GM12874 (cell line): ENCODE results near the gene NUP98.

ENCODE experiments used
- TF ChIP-seq, protein P1 (sequence below): IDR thresholded peaks from 2 replicates; pipeline ENCODE4 v1.5.1; 2011; ENCODE audit warnings: low read depth, mild to moderate bottlenecking, control low read depth, low read length, moderate library complexity; ENCODE audit not compliant: insufficient read depth

Gene NUP98

GRCh38 chr11:3797329-3798090 is at the start of gene NUP98:
NUP98 (minus strand) TSS chr11:3797554; CDS start chr11:3782117, 15,437 bp downstream.
- TF ChIP-seq, protein P1, sequence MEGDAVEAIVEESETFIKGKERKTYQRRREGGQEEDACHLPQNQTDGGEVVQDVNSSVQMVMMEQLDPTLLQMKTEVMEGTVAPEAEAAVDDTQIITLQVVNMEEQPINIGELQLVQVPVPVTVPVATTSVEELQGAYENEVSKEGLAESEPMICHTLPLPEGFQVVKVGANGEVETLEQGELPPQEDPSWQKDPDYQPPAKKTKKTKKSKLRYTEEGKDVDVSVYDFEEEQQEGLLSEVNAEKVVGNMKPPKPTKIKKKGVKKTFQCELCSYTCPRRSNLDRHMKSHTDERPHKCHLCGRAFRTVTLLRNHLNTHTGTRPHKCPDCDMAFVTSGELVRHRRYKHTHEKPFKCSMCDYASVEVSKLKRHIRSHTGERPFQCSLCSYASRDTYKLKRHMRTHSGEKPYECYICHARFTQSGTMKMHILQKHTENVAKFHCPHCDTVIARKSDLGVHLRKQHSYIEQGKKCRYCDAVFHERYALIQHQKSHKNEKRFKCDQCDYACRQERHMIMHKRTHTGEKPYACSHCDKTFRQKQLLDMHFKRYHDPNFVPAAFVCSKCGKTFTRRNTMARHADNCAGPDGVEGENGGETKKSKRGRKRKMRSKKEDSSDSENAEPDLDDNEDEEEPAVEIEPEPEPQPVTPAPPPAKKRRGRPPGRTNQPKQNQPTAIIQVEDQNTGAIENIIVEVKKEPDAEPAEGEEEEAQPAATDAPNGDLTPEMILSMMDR, result no peak

DNA sequence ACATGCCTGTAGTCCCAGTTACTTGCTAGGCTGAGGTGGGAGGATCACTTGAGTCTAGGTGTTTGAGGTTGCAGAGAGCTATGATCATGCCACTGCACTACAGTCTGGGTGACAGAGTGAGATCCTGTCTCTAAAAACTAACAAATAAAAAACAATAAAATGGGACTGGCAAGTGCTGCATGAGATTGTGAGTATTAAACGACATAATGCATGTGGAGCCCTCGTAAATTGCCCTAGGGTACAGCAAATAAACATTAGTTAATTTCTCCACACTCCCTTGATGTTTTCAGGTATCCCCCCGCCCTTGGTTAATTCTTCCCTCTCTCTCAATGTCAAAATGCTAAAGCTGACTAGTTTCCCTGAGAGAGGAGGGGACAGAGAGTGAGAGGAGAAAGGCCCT is 48.3 kb upstream of the NUP98 start:
- TF ChIP-seq, protein P1, result no peak

DNA sequence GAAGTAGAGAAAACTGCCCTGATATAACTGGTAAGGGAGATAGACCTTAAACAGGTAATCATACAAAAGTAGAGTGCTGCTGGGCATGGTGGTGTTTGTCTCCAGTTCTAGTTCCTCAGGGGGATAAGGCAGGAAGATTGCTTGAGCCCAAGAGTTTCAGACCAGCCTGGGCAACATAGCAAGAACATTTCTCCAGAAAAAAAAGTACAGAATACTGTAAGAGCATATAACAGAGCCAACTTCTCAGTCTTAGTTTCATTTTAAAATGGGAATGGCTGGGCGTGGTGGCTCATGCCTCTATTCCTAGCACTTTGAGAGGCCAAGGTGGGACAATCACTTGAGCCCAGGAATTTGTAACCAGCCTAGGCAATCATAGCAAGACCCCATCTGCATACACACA is 47.9 kb upstream of the NUP98 start:
- TF ChIP-seq, protein P1, result no peak

GRCh38 chr11:3843326-3843725 is 46.0 kb upstream of the NUP98 start:
- TF ChIP-seq, protein P1, result no peak

DNA sequence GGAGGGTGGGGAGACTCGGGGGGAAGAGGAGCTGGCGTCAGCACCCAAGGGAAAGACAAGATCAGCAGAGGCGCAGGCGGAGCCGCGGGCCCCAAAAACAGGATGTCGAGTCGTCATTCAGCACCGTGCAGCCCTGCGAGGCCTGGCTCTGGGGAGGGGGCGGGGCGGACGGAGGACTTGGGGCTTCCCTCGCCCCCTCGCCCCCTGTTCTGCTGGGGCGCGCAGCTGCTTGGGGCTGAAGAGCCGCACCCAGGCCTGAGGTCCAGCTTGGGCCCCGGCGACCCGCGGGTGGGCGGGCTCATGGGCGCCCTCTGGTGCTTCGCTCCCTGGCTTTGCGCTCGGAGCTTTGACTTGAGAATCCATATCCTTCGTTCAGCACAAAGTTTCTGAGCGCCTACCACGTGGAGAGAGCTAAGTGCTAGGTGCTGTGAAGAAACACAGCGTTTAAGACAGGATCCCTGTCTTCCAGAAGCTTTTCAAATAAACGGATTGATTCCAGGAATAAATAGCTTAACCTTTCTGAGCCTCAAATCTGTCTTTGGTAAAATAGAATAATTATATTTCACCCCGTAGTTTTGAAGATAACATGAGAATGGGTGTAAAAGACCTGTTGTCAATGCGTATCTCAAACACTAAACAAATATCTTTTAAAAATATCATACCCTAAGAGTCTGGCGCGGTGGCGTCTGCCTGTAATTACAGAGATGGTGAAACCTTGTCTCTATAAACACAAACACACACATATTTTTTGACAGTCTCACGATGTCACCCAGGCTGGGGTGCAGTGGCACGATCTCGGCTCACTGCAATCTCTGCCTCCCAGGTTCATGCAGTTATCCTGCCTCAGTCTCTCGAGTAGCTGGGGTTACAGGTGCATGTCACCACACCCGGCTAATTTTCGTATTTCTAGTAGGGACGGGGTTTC is 44.3 kb upstream of the NUP98 start:
- TF ChIP-seq, protein P1, result peak; percentile 89

- TF ChIP-seq, protein P1, result no peak
These were observed 43.6 kb upstream of the NUP98 start, which contains the start of gene RHOG for GRCh38 chr11:3840870-3841425. RHOG (minus strand) TSS chr11:3840959; CDS start chr11:3828138, 12,821 bp downstream.
